ENCODE results near the gene TTR. TPM values are rescaled to one million over a fixed set of nuclear protein-coding genes. Genes with fewer than 3 reads are reported as not detected.

TTR gene
- total RNA-seq, 1 donor from 2014 or later: not detected

DNA sequence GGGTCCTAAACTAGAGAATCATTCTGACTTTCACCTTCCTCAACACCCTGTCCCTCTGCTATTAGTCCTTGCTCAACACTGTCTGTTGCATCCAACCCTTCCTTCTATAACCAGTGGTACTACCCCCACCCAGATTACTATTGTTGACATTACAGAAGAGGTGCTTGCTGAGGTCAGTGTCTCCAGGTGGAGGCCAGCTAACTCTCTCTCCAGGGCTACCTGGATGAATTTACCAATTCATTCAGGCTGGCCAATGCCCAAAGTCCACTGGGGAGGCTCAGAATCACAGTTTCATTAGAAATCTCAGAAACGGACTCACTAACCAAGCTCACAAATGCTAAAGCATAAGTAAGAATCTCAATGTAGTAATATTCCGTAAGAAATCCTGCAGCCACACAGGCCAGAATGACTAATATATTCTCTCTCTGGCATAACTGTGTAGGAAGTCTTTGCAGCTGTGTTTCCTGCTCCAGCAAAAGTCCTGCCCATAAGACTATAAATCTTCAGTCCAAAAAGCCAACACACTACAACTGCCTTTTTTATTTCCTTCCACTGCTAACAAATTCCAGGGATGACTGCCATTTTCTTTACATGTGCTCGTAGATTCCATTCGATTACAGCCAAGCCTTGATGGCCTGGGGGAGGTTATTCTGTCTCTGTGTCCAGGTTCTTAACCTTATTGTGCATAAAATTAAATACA, 10.0 kb upstream of the TTR start:
- TF ChIP-seq, protein P1, sequence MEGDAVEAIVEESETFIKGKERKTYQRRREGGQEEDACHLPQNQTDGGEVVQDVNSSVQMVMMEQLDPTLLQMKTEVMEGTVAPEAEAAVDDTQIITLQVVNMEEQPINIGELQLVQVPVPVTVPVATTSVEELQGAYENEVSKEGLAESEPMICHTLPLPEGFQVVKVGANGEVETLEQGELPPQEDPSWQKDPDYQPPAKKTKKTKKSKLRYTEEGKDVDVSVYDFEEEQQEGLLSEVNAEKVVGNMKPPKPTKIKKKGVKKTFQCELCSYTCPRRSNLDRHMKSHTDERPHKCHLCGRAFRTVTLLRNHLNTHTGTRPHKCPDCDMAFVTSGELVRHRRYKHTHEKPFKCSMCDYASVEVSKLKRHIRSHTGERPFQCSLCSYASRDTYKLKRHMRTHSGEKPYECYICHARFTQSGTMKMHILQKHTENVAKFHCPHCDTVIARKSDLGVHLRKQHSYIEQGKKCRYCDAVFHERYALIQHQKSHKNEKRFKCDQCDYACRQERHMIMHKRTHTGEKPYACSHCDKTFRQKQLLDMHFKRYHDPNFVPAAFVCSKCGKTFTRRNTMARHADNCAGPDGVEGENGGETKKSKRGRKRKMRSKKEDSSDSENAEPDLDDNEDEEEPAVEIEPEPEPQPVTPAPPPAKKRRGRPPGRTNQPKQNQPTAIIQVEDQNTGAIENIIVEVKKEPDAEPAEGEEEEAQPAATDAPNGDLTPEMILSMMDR (IDR thresholded peaks at IDR 0.05; ENCODE audit: insufficient read depth, low read depth, low read length): no peak
- no peak for TF ChIP-seq EZH2 (IDR thresholded peaks at IDR 0.05; ENCODE audit: insufficient read depth, low read length)
- H3K27me3 Mint-ChIP-seq (ENCODE audit: low read depth, unreplicated experiment): no peaks in the 10 kb centered on the region
- H3K4me3 Mint-ChIP-seq (ENCODE audit: unreplicated experiment): no peak overlapping the region
- H3K27ac ChIP-seq (ENCODE audit: low read depth, low read length): no peak overlapping the region
- H3K4me2 ChIP-seq (ENCODE audit: low read length): no peak overlapping the region
- FAIRE-seq (no peak), DNase-seq (ENCODE audit: low read depth) (peak; percentile 80)
- H3K27ac Mint-ChIP-seq (ENCODE audit: unreplicated experiment): no peak overlapping the region
- no peaks in the 10 kb centered on the region for H3K36me3 ChIP-seq (ENCODE audit: insufficient read depth, low read length)
- H3K36me3 Mint-ChIP-seq (ENCODE audit: low read depth, unreplicated experiment): no peaks in the 10 kb centered on the region
- no peaks in the 10 kb centered on the region for H3K9me3 Mint-ChIP-seq (ENCODE audit: unreplicated experiment)
- H3K9ac ChIP-seq (ENCODE audit: low read length): no peak overlapping the region
- no peaks in the 10 kb centered on the region for H3K4me1 Mint-ChIP-seq (ENCODE audit: low read depth, unreplicated experiment)
- no peaks in the 10 kb centered on the region for H3K27me3 ChIP-seq (ENCODE audit: insufficient read depth, low read length)
- H3K9me3 ChIP-seq (ENCODE audit: insufficient read depth, low read depth, low read length): no peaks in the 10 kb centered on the region
- no peak overlapping the region for H2AFZ ChIP-seq (ENCODE audit: low read depth, low read length)
- peaks cover 7% of the 10 kb centered on the region for H3K4me1 ChIP-seq (ENCODE audit: insufficient read depth, low read length)
- no peak overlapping the region for H3K4me3 ChIP-seq (ENCODE audit: insufficient read depth, low read depth, low read length)
- H4K20me1 ChIP-seq (ENCODE audit: insufficient read depth, low read length): no peaks in the 10 kb centered on the region
- H3K79me2 ChIP-seq (ENCODE audit: insufficient read depth, low read length): no peaks in the 10 kb centered on the region

DNA sequence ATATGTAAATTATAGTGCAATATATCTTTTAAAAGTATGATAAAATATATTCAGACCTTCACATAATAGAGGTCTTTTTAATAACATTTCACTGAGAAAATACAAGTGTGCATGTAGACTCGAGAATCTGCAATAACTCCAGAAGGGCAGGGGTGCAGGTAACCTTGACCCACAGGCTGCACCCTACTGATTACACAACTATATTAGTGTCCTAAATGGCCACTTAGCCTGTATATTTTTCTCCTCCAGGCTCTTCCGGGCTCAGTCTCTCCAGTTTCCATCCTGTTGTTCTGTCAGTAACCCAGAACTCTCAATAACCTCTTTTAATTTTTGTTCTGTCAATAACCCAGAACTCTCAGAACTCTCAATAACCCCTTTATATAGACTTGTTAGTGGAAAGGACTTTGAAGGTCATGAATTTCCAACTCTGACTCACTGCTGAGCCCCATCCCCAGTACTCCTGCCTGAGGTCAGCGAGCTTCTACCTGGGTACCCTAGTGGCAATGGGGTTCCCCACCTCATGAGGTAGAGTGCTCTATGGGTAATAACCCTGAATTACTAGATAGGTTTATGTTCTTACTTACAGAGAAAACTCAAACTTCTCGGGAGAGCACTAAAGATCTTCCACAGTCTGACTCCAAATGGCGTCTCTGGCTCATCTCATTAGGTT, 8.4 kb upstream of the TTR start:
- Histone ChIP-seq H3K27me3 (ENCODE audit: insufficient read depth, low read length) (no peaks in the 10 kb centered on the region), H3K9me3 (ENCODE audit: insufficient read depth, low read depth, low read length) (no peaks in the 10 kb centered on the region), H3K4me2 (ENCODE audit: low read length) (no peak overlapping the region), H3K27ac (ENCODE audit: low read depth, low read length) (no peak overlapping the region), H3K9ac (ENCODE audit: low read length) (no peak overlapping the region), H3K4me3 (ENCODE audit: insufficient read depth, low read depth, low read length) (no peak overlapping the region), H3K36me3 (ENCODE audit: insufficient read depth, low read length) (no peaks in the 10 kb centered on the region), H4K20me1 (ENCODE audit: insufficient read depth, low read length) (no peaks in the 10 kb centered on the region), H2AFZ (ENCODE audit: low read depth, low read length) (no peak overlapping the region), H3K79me2 (ENCODE audit: insufficient read depth, low read length) (no peaks in the 10 kb centered on the region), H3K4me1 (ENCODE audit: insufficient read depth, low read length) (peaks cover 7% of the 10 kb centered on the region)
- H3K4me3 Mint-ChIP-seq (ENCODE audit: unreplicated experiment): no peak overlapping the region
- no peaks in the 10 kb centered on the region for H3K27me3 Mint-ChIP-seq (ENCODE audit: low read depth, unreplicated experiment)
- TF ChIP-seq, protein P1 (IDR thresholded peaks at IDR 0.05; ENCODE audit: insufficient read depth, low read depth, low read length): no peak
- no peak for TF ChIP-seq EZH2 (IDR thresholded peaks at IDR 0.05; ENCODE audit: insufficient read depth, low read length)
- no peaks in the 10 kb centered on the region for H3K36me3 Mint-ChIP-seq (ENCODE audit: low read depth, unreplicated experiment)
- H3K27ac Mint-ChIP-seq (ENCODE audit: unreplicated experiment): no peak overlapping the region
- no peak for FAIRE-seq
- no peaks in the 10 kb centered on the region for H3K4me1 Mint-ChIP-seq (ENCODE audit: low read depth, unreplicated experiment)
- no peaks in the 10 kb centered on the region for H3K9me3 Mint-ChIP-seq (ENCODE audit: unreplicated experiment)
- no peak for DNase-seq (ENCODE audit: low read depth)

DNA sequence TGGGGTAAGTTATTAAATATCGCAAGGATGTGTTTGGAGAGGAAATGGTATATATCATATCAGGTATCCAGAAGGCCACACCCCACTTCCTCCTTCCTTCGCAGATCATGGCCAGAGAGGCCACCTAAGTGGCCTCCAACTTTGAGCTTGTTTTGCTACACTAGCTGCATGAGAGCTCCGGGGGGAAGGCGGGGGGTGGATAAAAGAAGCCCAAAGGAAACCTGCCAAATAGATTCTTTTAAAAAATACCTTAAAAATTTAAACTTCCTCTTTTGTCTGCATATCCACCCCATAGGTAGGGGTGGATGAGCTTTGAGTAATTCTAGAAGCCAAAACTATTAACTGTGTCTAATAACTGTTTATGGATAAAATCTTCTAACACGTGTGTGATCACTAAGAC, 5.7 kb upstream of the TTR start:
- Histone ChIP-seq H3K27ac (ENCODE audit: low read depth, low read length) (no peak overlapping the region), H3K4me1 (ENCODE audit: insufficient read depth, low read length) (peaks cover 7% of the 10 kb centered on the region), H3K4me2 (ENCODE audit: low read length) (no peak overlapping the region), H4K20me1 (ENCODE audit: insufficient read depth, low read length) (no peaks in the 10 kb centered on the region), H3K79me2 (ENCODE audit: insufficient read depth, low read length) (no peaks in the 10 kb centered on the region), H3K27me3 (ENCODE audit: insufficient read depth, low read length) (no peaks in the 10 kb centered on the region), H2AFZ (ENCODE audit: low read depth, low read length) (no peak overlapping the region), H3K9me3 (ENCODE audit: insufficient read depth, low read depth, low read length) (no peaks in the 10 kb centered on the region), H3K36me3 (ENCODE audit: insufficient read depth, low read length) (no peaks in the 10 kb centered on the region), H3K9ac (ENCODE audit: low read length) (no peak overlapping the region), H3K4me3 (ENCODE audit: insufficient read depth, low read depth, low read length) (no peak overlapping the region)
- DNase-seq (ENCODE audit: low read depth) (no peak), FAIRE-seq (no peak)
- no peak overlapping the region for H3K27ac Mint-ChIP-seq (ENCODE audit: unreplicated experiment)
- H3K36me3 Mint-ChIP-seq (ENCODE audit: low read depth, unreplicated experiment): no peaks in the 10 kb centered on the region
- H3K27me3 Mint-ChIP-seq (ENCODE audit: low read depth, unreplicated experiment): no peaks in the 10 kb centered on the region
- no peak overlapping the region for H3K4me3 Mint-ChIP-seq (ENCODE audit: unreplicated experiment)
- TF ChIP-seq EZH2 (IDR thresholded peaks at IDR 0.05; ENCODE audit: insufficient read depth, low read length): no peak
- TF ChIP-seq, protein P1 (IDR thresholded peaks at IDR 0.05; ENCODE audit: insufficient read depth, low read depth, low read length): no peak
- H3K9me3 Mint-ChIP-seq (ENCODE audit: unreplicated experiment): no peaks in the 10 kb centered on the region
- no peaks in the 10 kb centered on the region for H3K4me1 Mint-ChIP-seq (ENCODE audit: low read depth, unreplicated experiment)

All from astrocyte (in vitro differentiated cells and primary cell).